Testis (tissue), 3 donors: Measurements from ENCODE around the gene SLC46A1. TPM values are rescaled to one million over a fixed set of nuclear protein-coding genes. Genes with fewer than 3 reads are reported as not detected.

Source experiments
- DNase-seq: peaks from one replicate; pipeline ENCODE4 v3.0.0-alpha.2; 2019
- H3K27ac ChIP-seq, 2 donors: fragments of 200-600 bp; sonication (generic); one replicate each; pipeline ENCODE4 v1.5.1; 2019
- H3K27me3 ChIP-seq: fragments of 200-600 bp; sonication (generic); one replicate; pipeline ENCODE4 v1.5.1; 2019
- H3K36me3 ChIP-seq: fragments of 200-600 bp; sonication (generic); one replicate; pipeline ENCODE4 v1.5.1; 2017; ENCODE audit warnings: low read depth; ENCODE audit errors: missing control alignments
- H3K4me1 ChIP-seq: fragments of 200-600 bp; sonication (generic); one replicate; pipeline ENCODE4 v1.5.1; 2019
- H3K4me3 ChIP-seq, 2 donors: fragments of 200-600 bp; sonication (generic); one replicate each; pipeline ENCODE4 v1.5.1; 2017 to 2019
- H3K9me3 ChIP-seq: fragments of 200-600 bp; sonication (generic); one replicate; pipeline ENCODE4 v1.5.1; 2017
- POLR2A ChIP-seq: fragments of 450-650 bp; IDR thresholded peaks from one replicate; pipeline ENCODE4 v1.6.1; 2017; ENCODE audit warnings: antibody characterized with exemption, mild to moderate bottlenecking, moderate library complexity
- WGBS, 2 donors: methylation state at CpG; one replicate each; pipeline ENCODE4 v1.1.5; 2018; 5-methylcytosine and 5-hydroxymethylcytosine counted together
- intact Hi-C: fragments of 100-400 bp; cut with DNase I; formaldehyde crosslinking; loops from one replicate; pipeline ENCODE4 v1.15.1; 2023; ENCODE audit warnings: low total_unique reads
- polyA plus RNA-seq: library from polyadenylated mRNA; stranded (reverse); fragments of 350-450 nt; fragmentation: Illumina TruSeq; extraction: RNeasy Lipid Tissue Mini Kit (QIAGEN cat#74804); gene quantifications from one replicate; pipeline ENCODE4 v1.2.3, GENCODE V29; 2014; ENCODE audit warnings: low read depth, low replicate concordance; ENCODE audit not compliant: insufficient read depth
- total RNA-seq, 2 donors: library from RNA; depleted of rRNA; stranded (reverse); fragments of >200 nt; gene quantifications; one replicate each; pipeline ENCODE4 v1.2.3, GENCODE V29; 2016
- TF ChIP-seq, protein P1 (sequence below), 3 experiments: fragments of 450-650 bp in 2 of 3; fragments of 200-600 bp in 1 of 3; sonication (generic) in 1 of 3; IDR thresholded peaks; one replicate each; pipeline ENCODE4 v1.5.1; 2016 to 2019; ENCODE audit warnings: antibody characterized with exemption in 3 of 3, mild to moderate bottlenecking in 2 of 3, moderate library complexity in 1 of 3

Gene SLC46A1
- total and polyA plus RNA-seq, 3 donors from 2014 or later, result 7.5 to 13.7 (median 13.5) TPM

- 1% methylated on average over 42 to 79 of the region's 80 CpGs for WGBS, 2 donors
- TF ChIP-seq, protein P1, sequence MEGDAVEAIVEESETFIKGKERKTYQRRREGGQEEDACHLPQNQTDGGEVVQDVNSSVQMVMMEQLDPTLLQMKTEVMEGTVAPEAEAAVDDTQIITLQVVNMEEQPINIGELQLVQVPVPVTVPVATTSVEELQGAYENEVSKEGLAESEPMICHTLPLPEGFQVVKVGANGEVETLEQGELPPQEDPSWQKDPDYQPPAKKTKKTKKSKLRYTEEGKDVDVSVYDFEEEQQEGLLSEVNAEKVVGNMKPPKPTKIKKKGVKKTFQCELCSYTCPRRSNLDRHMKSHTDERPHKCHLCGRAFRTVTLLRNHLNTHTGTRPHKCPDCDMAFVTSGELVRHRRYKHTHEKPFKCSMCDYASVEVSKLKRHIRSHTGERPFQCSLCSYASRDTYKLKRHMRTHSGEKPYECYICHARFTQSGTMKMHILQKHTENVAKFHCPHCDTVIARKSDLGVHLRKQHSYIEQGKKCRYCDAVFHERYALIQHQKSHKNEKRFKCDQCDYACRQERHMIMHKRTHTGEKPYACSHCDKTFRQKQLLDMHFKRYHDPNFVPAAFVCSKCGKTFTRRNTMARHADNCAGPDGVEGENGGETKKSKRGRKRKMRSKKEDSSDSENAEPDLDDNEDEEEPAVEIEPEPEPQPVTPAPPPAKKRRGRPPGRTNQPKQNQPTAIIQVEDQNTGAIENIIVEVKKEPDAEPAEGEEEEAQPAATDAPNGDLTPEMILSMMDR (IDR thresholded peaks at IDR 0.05), result no peak
- TF ChIP-seq POLR2A, result no peak
- no peaks in the 10 kb centered on the region for H3K9me3 ChIP-seq
These were observed 34.5 kb downstream of the SLC46A1 start, which contains the start of gene SARM1 for GRCh38 chr17:28371245-28372202. Gene SARM1 (plus strand): TSS chr17:28371694. CDS start chr17:28372033, 339 bp downstream.

GRCh38 chr17:28370744-28371103, 35.3 kb downstream of the SLC46A1 start:
- Histone ChIP-seq H3K27ac (peak overlapping the region; percentile 7 to 58), H3K27me3 (no peaks in the 10 kb centered on the region), H3K9me3 (no peaks in the 10 kb centered on the region), H3K36me3 (no peaks in the 10 kb centered on the region), H3K4me1 (peaks cover 28% of the 10 kb centered on the region), H3K4me3 (no peak overlapping the region)
- WGBS, 2 donors, result 47 to 63% methylated on average over 1 of the region's 1 CpG
- intact Hi-C loops, result no loop called here
- no peak for DNase-seq
- TF ChIP-seq POLR2A, result no peak
- TF ChIP-seq, protein P1 (IDR thresholded peaks at IDR 0.05), result no peak

More at GRCh38 chr17:28371245-28372202, 34.5 kb downstream of the SLC46A1 start, which contains the start of gene SARM1:
- H3K4me3 ChIP-seq, result peak within 1 kb of the TSS; percentile 45 to 51
- peaks cover 28% of the 10 kb centered on the region for H3K4me1 ChIP-seq
- no peaks in the 10 kb centered on the region for H3K36me3 ChIP-seq
- H3K27me3 ChIP-seq, result no peaks in the 10 kb centered on the region
- intact Hi-C loops, result no loop called here
- H3K27ac ChIP-seq, result peak within 1 kb of the TSS; percentile 7 to 58
- peak; percentile 86 for DNase-seq

DNA sequence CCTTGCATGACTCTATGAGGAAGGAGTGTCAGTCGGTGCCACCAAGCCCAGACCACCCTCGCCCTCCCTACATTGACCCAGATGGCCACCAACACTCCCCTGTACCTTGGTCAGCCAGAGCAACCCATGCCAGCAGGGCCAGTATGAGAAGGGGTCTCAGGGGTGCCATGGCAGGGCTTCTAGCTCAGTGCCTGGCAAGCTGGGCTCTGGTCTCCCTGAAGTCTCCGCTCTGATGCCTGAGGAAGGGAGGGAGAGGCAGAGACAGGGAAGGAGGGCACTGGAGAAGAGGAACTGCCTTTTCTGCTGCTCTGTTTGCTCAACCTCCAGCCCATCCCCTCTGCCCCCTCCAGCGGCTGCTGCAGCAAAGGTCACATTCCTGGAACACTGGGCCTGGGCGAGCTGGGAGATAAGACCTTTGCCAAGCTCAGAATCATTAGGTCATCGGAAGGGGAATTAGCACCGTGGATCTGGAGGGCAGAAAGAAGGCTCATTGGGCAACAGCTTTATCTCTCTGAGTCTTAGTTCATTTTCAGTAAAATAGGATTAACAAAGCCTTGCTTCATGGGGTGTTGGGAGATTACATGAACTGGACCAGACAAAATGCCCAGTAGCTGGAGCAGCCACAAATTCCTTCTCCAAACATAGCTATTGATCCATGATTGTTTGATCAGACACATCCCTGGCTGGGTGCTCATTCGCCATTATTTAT, 35.8 kb downstream of the SLC46A1 start, which contains the start of gene VTN:
Gene VTN (minus strand): TSS at position 273 of the 709 bp plus-strand sequence. CDS start 104 bp downstream, at position 169.
- Histone ChIP-seq H3K27ac (peak within 1 kb of the TSS; percentile 7 to 58), H3K36me3 (no peaks in the 10 kb centered on the region), H3K27me3 (no peaks in the 10 kb centered on the region), H3K9me3 (no peaks in the 10 kb centered on the region), H3K4me1 (peaks cover 28% of the 10 kb centered on the region), H3K4me3 (peak within 1 kb of the TSS; percentile 45 to 51)
- peak; percentile 59 for DNase-seq
- TF ChIP-seq POLR2A, result no peak
- TF ChIP-seq, protein P1 (IDR thresholded peaks at IDR 0.05), result no peak
- intact Hi-C loops, result no loop called here
- WGBS, 2 donors, result 30 to 50% methylated on average over 8 of the region's 8 CpGs

DNA sequence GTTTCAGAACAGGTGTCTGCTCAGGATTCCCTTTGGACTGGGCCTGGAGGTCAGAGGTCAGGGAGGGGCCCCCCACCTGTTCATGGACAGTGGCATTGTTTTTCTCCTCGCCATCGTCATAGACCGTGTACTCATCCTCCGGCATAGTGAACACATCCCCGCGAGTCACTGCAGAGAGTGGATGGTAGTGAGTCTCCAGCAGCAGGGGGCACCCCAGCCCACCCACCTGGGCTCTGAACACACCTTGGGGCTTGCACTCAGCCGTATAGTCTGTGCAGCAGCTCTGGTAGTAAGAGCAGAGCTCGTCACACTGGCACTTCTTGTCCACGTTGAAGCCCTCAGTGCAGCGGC, 36.4 kb downstream of the SLC46A1 start:
- no peaks in the 10 kb centered on the region for H3K9me3 ChIP-seq
- H3K27ac ChIP-seq, result no peak overlapping the region
- no peak overlapping the region for H3K4me3 ChIP-seq
- peaks cover 28% of the 10 kb centered on the region for H3K4me1 ChIP-seq
- H3K27me3 ChIP-seq, result no peaks in the 10 kb centered on the region
- H3K36me3 ChIP-seq, result no peaks in the 10 kb centered on the region
- WGBS, 2 donors, result 65 to 79% methylated on average over 9 to 10 of the region's 10 CpGs
- DNase-seq, result no peak
- intact Hi-C loops, result no loop called here
- no peak for TF ChIP-seq POLR2A
- TF ChIP-seq, protein P1 (IDR thresholded peaks at IDR 0.05), result no peak
